Measurements from ENCODE around the gene XYLT1. TPM values are rescaled to one million over a fixed set of nuclear protein-coding genes. Genes with fewer than 3 reads are reported as not detected.
A peak's percentile ranks its signal among the peaks of the same experiment; 100 is the strongest.

Gene XYLT1
- 10 to 100 TPM; 25.8 to 70.6 (median 57.8) TPM for total RNA-seq
- total RNA-seq (2013) = 23.4 TPM
- 6.6 to 187 (median 65.5) reads per million in 29 experiments for total RNA-seq

DNA sequence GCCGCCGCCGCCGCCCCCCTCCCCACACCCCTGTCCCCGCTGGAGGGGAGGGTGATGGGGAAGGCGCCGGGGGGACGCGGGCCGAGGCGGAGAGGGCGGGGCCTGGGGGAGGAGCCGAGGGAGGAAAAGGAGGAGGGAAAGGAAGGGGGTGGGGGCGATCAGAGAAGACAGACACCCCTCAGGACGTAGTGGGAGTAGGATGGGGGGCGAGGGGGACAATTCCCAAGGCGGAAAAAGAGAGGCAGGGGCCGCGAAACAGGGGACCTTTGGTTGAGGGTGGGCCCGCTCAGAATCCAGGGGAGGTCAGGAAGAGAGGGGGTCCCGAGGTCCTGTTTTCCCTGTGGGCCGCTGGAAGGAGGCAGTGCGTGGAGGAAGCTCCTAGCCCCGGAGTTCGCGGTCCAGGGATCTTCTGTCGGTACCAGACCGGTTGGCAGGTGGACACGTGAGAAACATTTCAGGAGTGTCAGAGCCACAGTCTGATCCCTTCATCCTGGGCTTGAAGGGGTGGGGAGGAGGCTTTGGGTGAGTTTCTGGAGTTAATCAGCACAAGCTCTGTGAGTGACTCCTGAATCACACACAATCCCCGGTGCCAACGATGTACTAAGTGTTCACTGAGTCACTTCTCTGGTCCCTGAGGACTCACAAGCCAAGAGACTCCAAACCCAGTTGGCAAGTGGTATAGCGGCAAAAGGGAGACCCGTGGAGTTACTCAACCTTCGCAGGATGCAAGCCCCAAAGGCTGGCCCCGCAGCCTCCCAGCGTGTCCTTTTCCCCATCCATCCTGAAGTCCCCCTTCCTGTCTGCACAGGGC, at the start of gene XYLT1:
Gene XYLT1 (minus strand): TSS at position 53 of the 811 bp plus-strand sequence. CDS start 164 bp downstream, outside the sequence.
- DNase-seq (peak in 27 of 35 experiments; percentile 16 to 62 (median 44)), ATAC-seq (replicated peaks in 1 of 4) (peak; percentile 34 to 54 (median 38))
- H3K27me3 ChIP-seq (replicated peaks in 1 of 2; ENCODE audit: control insufficient read depth in 2 of 2, extremely low read depth in 1 of 2, insufficient read depth in 2 of 2, low read length in 1 of 2) = no peaks in the 10 kb centered on the region
- Mint-ChIP-seq H3K9me3 (no peaks in the 10 kb centered on the region), H3K27me3 (no peaks in the 10 kb centered on the region), H3K4me1 (peaks cover 50 to 58% (median 53%) of the 10 kb centered on the region in 3 donors), H3K4me3 (peak within 1 kb of the TSS; percentile 87 to 99 (median 96)), H3K36me3 (peaks cover 18% of the 10 kb centered on the region), H3K27ac (peak within 1 kb of the TSS; percentile 83 to 89)
- H3K36me3 ChIP-seq (ENCODE audit: control insufficient read depth in 2 of 2, extremely low read depth in 1 of 2, insufficient read depth in 1 of 2, low read length in 1 of 2) = peaks cover 0 to 2% of the 10 kb centered on the region in 2 donors
- H3K4me1 ChIP-seq (ENCODE audit: control insufficient read depth in 1 of 2, extremely low read depth in 1 of 2, insufficient read depth in 2 of 2, low read length in 2 of 2) = peaks cover 20 to 47% of the 10 kb centered on the region in 2 experiments
- WGBS (ENCODE audit: insufficient coverage) = 22% methylated on average over 23 of the region's 36 CpGs
- H3K9me3 ChIP-seq = no peaks in the 10 kb centered on the region
- ChIA-PET CTCF (no interaction called here), POLR2A (interaction anchor here (0.5 to 0.6 kb wide), 2 partner anchors 121 to 1477 kb away, joined by 3 to 5 read pairs; no protein-coding TSS in a partner anchor)
- peak within 1 kb of the TSS; percentile 86 to 92 for H3K4me3 ChIP-seq (ENCODE audit: control insufficient read depth in 1 of 2, extremely low read depth in 1 of 2, low read length in 1 of 2)
- peak within 1 kb of the TSS; percentile 56 for H3K27ac ChIP-seq (ENCODE audit: low read length)

GRCh38 chr16:17520111-17520510, 49.4 kb upstream of the XYLT1 start:
- Mint-ChIP-seq H3K4me1 (no peaks in the 10 kb centered on the region), H3K9me3 (no peaks in the 10 kb centered on the region), H3K27me3 (peaks cover 10 to 11% of the 10 kb centered on the region in 2 donors), H3K27ac (no peak overlapping the region), H3K4me3 (no peak overlapping the region), H3K36me3 (peaks cover 2% of the 10 kb centered on the region)
- no peaks in the 10 kb centered on the region for H3K9me3 ChIP-seq
- POLR2A ChIA-PET = no interaction called here
- DNase-seq (no peak), ATAC-seq (replicated peaks in 1 of 4) (no peak)
- H3K27ac ChIP-seq (ENCODE audit: low read length) = no peak overlapping the region
- no peaks in the 10 kb centered on the region for H3K27me3 ChIP-seq (replicated peaks in 1 of 2; ENCODE audit: control insufficient read depth in 2 of 2, extremely low read depth in 1 of 2, insufficient read depth in 2 of 2, low read length in 1 of 2)
- H3K4me1 ChIP-seq (ENCODE audit: control insufficient read depth in 1 of 2, extremely low read depth in 1 of 2, insufficient read depth in 2 of 2, low read length in 2 of 2) = no peaks in the 10 kb centered on the region
- H3K36me3 ChIP-seq (ENCODE audit: control insufficient read depth in 2 of 2, extremely low read depth in 1 of 2, insufficient read depth in 1 of 2, low read length in 1 of 2) = no peaks in the 10 kb centered on the region
- WGBS (ENCODE audit: insufficient coverage) = no CpG with 5 or more reads among the region's 3 CpGs
- H3K4me3 ChIP-seq (ENCODE audit: control insufficient read depth in 1 of 2, extremely low read depth in 1 of 2, low read length in 1 of 2) = no peak overlapping the region
- CTCF ChIA-PET = no interaction called here

DNA sequence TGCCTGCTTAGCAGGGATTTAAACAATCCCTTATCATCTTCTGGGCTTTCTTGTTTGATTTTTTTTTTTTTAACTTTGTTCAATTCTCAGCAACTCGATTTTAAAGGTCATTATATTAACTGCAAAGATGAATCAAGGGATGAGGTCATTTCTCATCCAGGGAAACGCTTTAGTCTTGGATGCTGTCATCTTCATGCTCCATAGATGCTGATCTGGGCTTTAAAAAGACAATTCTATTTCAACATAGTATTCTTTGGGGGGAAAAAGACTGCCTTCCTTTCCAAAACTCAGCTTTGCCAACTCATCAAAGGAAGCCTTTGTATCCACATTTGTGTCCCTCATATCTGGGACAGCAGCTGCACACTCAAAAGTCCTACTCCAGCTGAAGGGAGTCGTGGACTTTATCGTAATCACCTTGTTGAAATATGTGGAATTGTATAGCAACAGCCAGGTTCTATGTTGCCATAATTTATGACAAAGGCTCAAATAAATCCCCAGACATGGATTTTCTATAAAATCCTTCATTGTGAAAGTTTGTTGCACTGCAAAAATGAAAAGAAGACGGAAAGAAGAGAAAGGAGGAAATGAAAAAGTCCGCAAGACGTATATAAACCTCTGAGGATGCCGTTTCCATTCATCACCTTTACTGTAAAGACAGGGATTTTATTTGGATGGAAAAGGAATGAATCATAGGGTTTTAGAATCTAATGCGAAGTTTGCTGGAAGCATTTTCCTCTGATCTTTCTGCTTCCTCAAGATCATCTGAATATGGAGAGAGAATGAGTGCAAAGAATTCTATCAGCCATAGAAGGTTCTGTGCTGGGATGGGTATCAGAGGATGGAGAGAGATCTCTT, 48.6 kb upstream of the XYLT1 start:
- no peak overlapping the region for H3K27ac Mint-ChIP-seq
- H3K9me3 ChIP-seq = no peaks in the 10 kb centered on the region
- H3K4me3 ChIP-seq (ENCODE audit: control insufficient read depth in 1 of 2, extremely low read depth in 1 of 2, low read length in 1 of 2) = no peak overlapping the region
- no peaks in the 10 kb centered on the region for H3K9me3 Mint-ChIP-seq
- no peak overlapping the region for H3K27ac ChIP-seq (ENCODE audit: low read length)
- peaks cover 2% of the 10 kb centered on the region for H3K36me3 Mint-ChIP-seq
- ATAC-seq (replicated peaks in 1 of 4) = no peak
- H3K27me3 Mint-ChIP-seq = peaks cover 11 to 13% of the 10 kb centered on the region in 2 donors
- ChIA-PET POLR2A (no interaction called here), CTCF (no interaction called here)
- H3K4me1 Mint-ChIP-seq = no peaks in the 10 kb centered on the region
- 100% methylated on average over 1 of the region's 9 CpGs for WGBS (ENCODE audit: insufficient coverage)
- DNase-seq = no peak
- H3K36me3 ChIP-seq (ENCODE audit: control insufficient read depth in 2 of 2, extremely low read depth in 1 of 2, insufficient read depth in 1 of 2, low read length in 1 of 2) = no peaks in the 10 kb centered on the region
- no peaks in the 10 kb centered on the region for H3K4me1 ChIP-seq (ENCODE audit: control insufficient read depth in 1 of 2, extremely low read depth in 1 of 2, insufficient read depth in 2 of 2, low read length in 2 of 2)
- H3K4me3 Mint-ChIP-seq = no peak overlapping the region
- H3K27me3 ChIP-seq (replicated peaks in 1 of 2; ENCODE audit: control insufficient read depth in 2 of 2, extremely low read depth in 1 of 2, insufficient read depth in 2 of 2, low read length in 1 of 2) = no peaks in the 10 kb centered on the region

GRCh38 chr16:17518441-17518840, 47.7 kb upstream of the XYLT1 start:
- ChIA-PET POLR2A (no interaction called here), CTCF (no interaction called here)
- no peaks in the 10 kb centered on the region for H3K9me3 Mint-ChIP-seq
- DNase-seq (no peak), ATAC-seq (replicated peaks in 1 of 4) (no peak)
- H3K4me1 ChIP-seq (ENCODE audit: control insufficient read depth in 1 of 2, extremely low read depth in 1 of 2, insufficient read depth in 2 of 2, low read length in 2 of 2) = no peaks in the 10 kb centered on the region
- H3K36me3 Mint-ChIP-seq = no peaks in the 10 kb centered on the region
- no peak overlapping the region for H3K27ac Mint-ChIP-seq
- no peak overlapping the region for H3K27ac ChIP-seq (ENCODE audit: low read length)
- 57% methylated on average over 1 of the region's 3 CpGs for WGBS (ENCODE audit: insufficient coverage)
- H3K27me3 Mint-ChIP-seq = peaks cover 16 to 18% of the 10 kb centered on the region in 2 donors
- no peak overlapping the region for H3K4me3 Mint-ChIP-seq
- no peaks in the 10 kb centered on the region for H3K27me3 ChIP-seq (replicated peaks in 1 of 2; ENCODE audit: control insufficient read depth in 2 of 2, extremely low read depth in 1 of 2, insufficient read depth in 2 of 2, low read length in 1 of 2)
- H3K36me3 ChIP-seq (ENCODE audit: control insufficient read depth in 2 of 2, extremely low read depth in 1 of 2, insufficient read depth in 1 of 2, low read length in 1 of 2) = no peaks in the 10 kb centered on the region
- H3K4me3 ChIP-seq (ENCODE audit: control insufficient read depth in 1 of 2, extremely low read depth in 1 of 2, low read length in 1 of 2) = no peak overlapping the region
- H3K4me1 Mint-ChIP-seq = no peaks in the 10 kb centered on the region
- no peaks in the 10 kb centered on the region for H3K9me3 ChIP-seq

- WGBS (ENCODE audit: insufficient coverage) = 90% methylated on average over 6 of the region's 10 CpGs
Measured at GRCh38 chr16:17515421-17516210, 44.9 kb upstream of the XYLT1 start.

More at GRCh38 chr16:17515421-17516210, 44.9 kb upstream of the XYLT1 start:
- Histone ChIP-seq H3K9me3 (no peaks in the 10 kb centered on the region), H3K27ac (ENCODE audit: low read length) (no peak overlapping the region), H3K27me3 (replicated peaks in 1 of 2; ENCODE audit: control insufficient read depth in 2 of 2, extremely low read depth in 1 of 2, insufficient read depth in 2 of 2, low read length in 1 of 2) (no peaks in the 10 kb centered on the region), H3K36me3 (ENCODE audit: control insufficient read depth in 2 of 2, extremely low read depth in 1 of 2, insufficient read depth in 1 of 2, low read length in 1 of 2) (no peaks in the 10 kb centered on the region), H3K4me1 (ENCODE audit: control insufficient read depth in 1 of 2, extremely low read depth in 1 of 2, insufficient read depth in 2 of 2, low read length in 2 of 2) (no peaks in the 10 kb centered on the region), H3K4me3 (ENCODE audit: control insufficient read depth in 1 of 2, extremely low read depth in 1 of 2, low read length in 1 of 2) (no peak overlapping the region)
- Mint-ChIP-seq H3K27me3 (peaks cover 16 to 18% of the 10 kb centered on the region in 2 donors), H3K27ac (no peak overlapping the region), H3K9me3 (no peaks in the 10 kb centered on the region), H3K4me1 (no peaks in the 10 kb centered on the region), H3K4me3 (no peak overlapping the region), H3K36me3 (no peaks in the 10 kb centered on the region)
- ATAC-seq (replicated peaks in 1 of 4) (no peak), DNase-seq (no peak)
- ChIA-PET CTCF (interaction anchor here in 1 of 2 donors (0.6 to 0.7 kb wide), 2 partner anchors 312 to 382 kb away, joined by 4 to 6 read pairs; no protein-coding TSS in a partner anchor), POLR2A (interaction anchor here in 1 of 2 donors (0.6 kb wide), 1 partner anchor 648 kb away, joined by 4 read pairs; no protein-coding TSS in a partner anchor)

All from T-cell (primary cell).